ENCODE measurements around the gene HOXA3.

DNA sequence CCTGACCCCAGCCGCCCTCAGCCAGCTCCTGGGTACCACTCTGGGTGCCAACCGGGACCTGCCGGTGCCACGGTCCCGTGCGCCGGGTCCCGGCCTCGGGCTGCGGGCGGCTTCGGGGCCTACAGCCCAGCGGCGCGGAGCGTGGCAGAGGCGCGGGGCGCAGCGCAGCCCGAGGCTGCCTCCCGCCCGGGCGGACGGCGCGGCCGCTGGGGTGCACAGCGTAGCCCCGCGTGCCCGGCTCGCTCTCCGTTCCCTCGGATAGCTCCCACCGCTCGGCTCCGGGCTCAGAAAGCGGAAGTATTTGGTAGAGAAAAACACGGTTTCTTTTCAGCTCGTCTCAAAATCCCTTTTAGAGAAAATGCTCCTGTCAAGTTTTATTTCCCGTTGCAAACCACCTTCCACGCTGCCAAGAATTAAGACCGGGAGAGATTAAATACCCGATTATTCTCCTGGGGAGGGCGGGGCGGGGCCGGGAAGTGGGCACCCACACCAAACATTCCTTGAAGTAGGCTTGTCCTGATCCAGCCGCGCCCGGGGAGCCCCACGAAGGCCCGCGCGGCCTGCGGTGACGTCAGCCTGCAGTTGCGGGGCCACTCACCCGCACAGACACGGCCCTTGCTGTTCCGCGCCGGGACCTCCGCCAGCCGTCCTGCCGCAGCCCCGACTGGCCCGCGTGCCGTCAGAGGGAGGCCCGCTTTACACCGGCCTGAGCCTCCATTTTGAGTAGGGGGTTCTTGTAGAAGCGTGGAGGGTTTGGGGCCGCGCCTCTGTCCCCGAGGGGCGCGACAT is 40.4 kb upstream of the HOXA3 start:
- TF ChIP-seq, protein P1, sequence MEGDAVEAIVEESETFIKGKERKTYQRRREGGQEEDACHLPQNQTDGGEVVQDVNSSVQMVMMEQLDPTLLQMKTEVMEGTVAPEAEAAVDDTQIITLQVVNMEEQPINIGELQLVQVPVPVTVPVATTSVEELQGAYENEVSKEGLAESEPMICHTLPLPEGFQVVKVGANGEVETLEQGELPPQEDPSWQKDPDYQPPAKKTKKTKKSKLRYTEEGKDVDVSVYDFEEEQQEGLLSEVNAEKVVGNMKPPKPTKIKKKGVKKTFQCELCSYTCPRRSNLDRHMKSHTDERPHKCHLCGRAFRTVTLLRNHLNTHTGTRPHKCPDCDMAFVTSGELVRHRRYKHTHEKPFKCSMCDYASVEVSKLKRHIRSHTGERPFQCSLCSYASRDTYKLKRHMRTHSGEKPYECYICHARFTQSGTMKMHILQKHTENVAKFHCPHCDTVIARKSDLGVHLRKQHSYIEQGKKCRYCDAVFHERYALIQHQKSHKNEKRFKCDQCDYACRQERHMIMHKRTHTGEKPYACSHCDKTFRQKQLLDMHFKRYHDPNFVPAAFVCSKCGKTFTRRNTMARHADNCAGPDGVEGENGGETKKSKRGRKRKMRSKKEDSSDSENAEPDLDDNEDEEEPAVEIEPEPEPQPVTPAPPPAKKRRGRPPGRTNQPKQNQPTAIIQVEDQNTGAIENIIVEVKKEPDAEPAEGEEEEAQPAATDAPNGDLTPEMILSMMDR (IDR thresholded peaks at IDR 0.05), result no peak
- TF ChIP-seq EP300 (IDR thresholded peaks at IDR 0.05) (no peak), POLR2AphosphoS5 (IDR thresholded peaks at IDR 0.05) (no peak)

Data from esophagus muscularis mucosa (tissue), 4 donors.